HepG2 (cell line): ENCODE results near the gene GTF3A.

Source experiments
- CBX1 ChIP-seq: IDR thresholded peaks from one replicate; pipeline ENCODE4 v1.6.1; 2016; ENCODE audit warnings: antibody characterized with exemption, low read depth
- CEBPB ChIP-seq: IDR thresholded peaks from 2 replicates; pipeline ENCODE4 v1.6.1; 2011; ENCODE audit warnings: low read depth, low read length, improper control_type of control experiment, borderline replicate concordance
- FOXK2 ChIP-seq: fragments of 450-650 bp; IDR thresholded peaks from 2 replicates; pipeline ENCODE4 v1.6.1; 2016
- MAFK ChIP-seq, 2 experiments: IDR thresholded peaks in 1 of 2; conservative IDR thresholded peaks in 1 of 2; 2 replicates each; pipeline ENCODE4 v1.6.1; 2011; ENCODE audit warnings: improper control_type of control experiment in 2 of 2, low read length in 2 of 2
- PCBP1 ChIP-seq: fragments of 200-400 bp; formaldehyde crosslinking; IDR thresholded peaks from 2 replicates; pipeline ENCODE4 v1.6.1; 2017; ENCODE audit warnings: mild to moderate bottlenecking, low read depth, low read length, borderline replicate concordance
- PREB ChIP-seq: sonication (generic); formaldehyde crosslinking; IDR thresholded peaks from 2 replicates; pipeline ENCODE4 v1.4.0; 2020; ENCODE audit warnings: missing genetic modification reagents
- ZNF644 ChIP-seq: IDR thresholded peaks from 2 replicates; pipeline ENCODE4 v1.6.1; 2016; ENCODE audit warnings: low read depth

- TF ChIP-seq CEBPB (no peak), MAFK (conservative IDR thresholded peaks at IDR 0.05 in 1 of 2, IDR thresholded peaks at IDR 0.05 in 1 of 2; ENCODE audit: low read length in 2 of 2) (no peak), PREB (CRISPR knock-in tag) (no peak), ZNF644 (CRISPR knock-in tag) (0 out of 2 replicates have a peak, but pooled peaks have one; percentile 17), FOXK2 (no peak), PCBP1 (no peak), CBX1 (no peak)
These were observed 41.1 kb upstream of the GTF3A start for GRCh38 chr13:27383104-27383921.
